Measurements from ENCODE around the gene SH3BP4.

Gene SH3BP4

GRCh38 chr2:234983011-234983726, 31.4 kb downstream of the SH3BP4 start:
- no peak for DNase-seq

- no peak for DNase-seq
These were observed 33.9 kb downstream of the SH3BP4 start for GRCh38 chr2:234985608-234986245.

GRCh38 chr2:234986390-234986789, 34.6 kb downstream of the SH3BP4 start:
- DNase-seq: no peak

- no peak for DNase-seq
These were observed 35.3 kb downstream of the SH3BP4 start for GRCh38 chr2:234986876-234987720.

- DNase-seq: no peak
These were observed 35.9 kb downstream of the SH3BP4 start for GRCh38 chr2:234987754-234988153.

DNA sequence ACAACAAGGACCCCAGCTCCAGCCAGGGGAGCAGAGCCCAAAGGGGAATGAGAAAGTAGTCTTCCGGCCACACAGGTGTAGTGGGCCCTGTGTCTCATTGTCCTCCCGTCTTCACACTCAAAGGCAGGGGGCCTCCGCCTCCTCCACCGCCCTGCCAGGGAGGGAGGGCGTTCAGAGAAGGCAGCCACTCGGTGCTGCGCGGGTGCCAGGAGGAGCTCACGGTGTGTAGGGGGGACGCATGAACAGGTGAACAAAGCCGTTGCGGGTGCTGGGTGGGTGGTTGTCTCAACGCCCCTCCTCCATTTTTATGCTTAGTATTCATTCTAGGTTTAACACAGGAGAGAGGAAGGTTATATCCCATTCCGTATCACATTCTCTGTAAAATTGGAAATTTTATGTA, 36.7 kb downstream of the SH3BP4 start:
- no peak for DNase-seq

GRCh38 chr2:234989183-234989701, 37.4 kb downstream of the SH3BP4 start:
- DNase-seq: no peak

- DNase-seq: no peak
These were observed 38.5 kb downstream of the SH3BP4 start for GRCh38 chr2:234990300-234990699.

DNA sequence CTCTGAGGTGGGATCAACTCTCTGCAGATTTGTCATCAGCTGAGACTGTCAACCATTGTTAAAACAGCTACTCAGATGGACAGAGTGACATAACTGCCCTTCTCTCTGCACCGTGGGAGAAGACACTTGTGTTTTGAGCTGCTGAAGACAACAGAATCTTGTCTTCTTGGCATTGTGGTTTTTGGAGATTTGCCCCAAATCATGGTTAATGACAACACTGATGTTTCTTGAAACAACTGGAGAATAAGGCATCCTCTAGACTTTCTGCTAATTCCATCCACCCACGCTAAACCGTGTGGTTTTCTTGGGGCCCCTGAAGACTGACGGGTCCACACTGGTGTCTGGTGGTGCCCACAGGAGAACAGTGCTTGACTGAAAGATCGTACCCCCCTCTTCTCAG, 39.5 kb downstream of the SH3BP4 start:
- no peak for DNase-seq

DNA sequence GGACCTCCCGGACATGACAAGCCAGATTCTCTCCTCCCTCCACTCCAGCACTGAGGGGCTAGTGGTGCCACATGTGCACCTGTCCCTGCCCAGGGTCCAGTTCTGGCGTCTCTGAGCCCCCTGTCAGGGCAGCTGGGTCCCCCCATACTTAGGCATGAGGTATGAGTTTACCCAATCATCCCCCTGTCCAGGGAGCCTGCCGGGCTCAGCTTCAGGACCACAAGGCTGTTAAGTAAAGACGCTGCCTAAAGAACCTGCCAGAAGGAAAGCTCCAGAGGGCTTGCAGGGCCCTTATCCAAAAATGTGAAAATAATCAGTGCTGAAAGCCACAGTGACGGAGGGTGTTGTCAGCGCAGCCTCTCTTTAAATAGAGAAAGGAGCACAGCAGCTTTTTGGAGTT, 40.0 kb downstream of the SH3BP4 start:
- DNase-seq: no peak

DNA sequence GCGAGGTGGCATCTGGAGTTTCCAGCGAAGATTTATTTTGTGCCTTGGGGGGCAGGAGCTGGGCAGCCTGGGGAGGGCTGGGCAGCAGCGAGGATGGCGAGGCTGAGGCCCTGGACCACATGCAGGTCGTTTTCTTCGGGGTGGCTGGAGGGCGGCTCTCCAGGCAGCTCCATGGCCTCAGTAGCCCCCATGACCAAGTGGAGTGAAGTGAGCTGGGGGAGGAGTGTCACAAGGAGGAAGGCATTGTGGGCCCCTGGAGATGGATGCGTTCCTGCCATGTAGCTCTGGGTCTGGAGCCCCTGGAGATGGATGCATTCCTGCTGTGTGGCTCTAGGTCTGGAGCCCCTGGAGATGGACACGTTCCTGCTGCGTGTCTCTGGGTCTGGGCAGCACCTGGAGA, 40.4 kb downstream of the SH3BP4 start:
- no peak for DNase-seq

GRCh38 chr2:234992624-234993349, 41.0 kb downstream of the SH3BP4 start:
- no peak for DNase-seq

DNA sequence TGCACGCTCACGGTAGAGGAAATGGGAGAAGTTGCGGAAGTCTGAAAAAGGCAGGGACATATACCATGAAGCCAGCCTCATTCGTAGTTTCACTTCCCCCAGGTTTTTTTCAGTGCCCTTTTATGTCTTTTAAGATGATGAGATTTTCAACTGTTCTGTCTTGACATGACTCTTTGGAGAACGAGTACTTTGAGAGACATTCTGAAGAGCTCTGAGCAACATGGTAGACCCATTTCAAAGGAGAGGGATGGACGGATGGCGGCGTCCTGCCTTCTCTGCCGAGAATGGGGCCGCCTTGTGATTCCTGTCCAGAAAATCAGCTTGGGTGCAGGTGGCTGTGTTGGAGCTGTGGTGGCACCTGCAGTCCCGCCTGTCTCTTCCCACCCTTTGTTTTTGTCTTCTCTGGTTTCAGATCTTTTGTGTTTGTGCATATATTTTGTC, 41.7 kb downstream of the SH3BP4 start:
- DNase-seq: no peak

DNA sequence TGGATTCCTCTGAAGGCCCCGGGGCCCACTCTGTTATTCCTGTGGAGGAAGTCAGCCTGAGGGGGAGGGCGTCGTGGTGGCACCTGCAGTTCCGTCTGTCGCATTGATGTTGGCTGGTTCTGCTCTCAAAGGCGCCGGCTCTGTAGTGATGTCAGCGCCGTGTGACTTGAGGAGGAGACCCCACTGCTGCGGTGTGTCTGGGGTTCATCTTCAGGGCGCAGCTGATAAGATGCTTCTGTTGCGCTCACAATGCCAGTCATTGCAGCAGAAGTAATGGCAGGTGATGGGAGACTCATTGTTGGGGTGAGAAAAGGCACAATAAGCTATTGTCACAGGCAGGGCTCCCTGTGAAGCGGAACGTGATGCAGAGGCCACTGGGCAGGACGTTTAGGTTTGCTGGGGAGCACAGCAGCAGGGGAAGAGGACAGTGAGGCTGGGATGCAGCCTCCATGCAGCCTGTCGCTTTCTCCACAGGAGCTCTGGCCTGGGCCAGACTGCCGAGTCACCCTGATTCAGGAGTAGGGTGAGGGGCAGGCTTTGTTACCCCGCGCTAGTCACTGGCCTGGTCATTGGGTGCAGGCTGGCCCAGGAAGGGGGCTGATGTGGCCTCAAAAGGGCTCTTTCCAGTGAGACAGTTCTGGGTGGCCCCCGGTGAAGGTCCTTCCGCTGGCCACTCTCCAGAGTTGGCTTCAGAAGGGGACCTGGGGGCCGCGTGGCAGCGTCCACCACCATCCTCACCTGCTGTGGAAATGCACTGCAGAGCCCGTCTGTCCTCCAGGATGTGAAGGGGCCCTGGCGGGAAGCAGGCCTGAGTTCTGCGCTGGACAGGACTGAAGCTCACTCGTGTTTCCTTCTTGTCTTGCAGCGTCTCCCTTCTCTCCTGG, 42.9 kb downstream of the SH3BP4 start:
- DNase-seq: no peak

DNA sequence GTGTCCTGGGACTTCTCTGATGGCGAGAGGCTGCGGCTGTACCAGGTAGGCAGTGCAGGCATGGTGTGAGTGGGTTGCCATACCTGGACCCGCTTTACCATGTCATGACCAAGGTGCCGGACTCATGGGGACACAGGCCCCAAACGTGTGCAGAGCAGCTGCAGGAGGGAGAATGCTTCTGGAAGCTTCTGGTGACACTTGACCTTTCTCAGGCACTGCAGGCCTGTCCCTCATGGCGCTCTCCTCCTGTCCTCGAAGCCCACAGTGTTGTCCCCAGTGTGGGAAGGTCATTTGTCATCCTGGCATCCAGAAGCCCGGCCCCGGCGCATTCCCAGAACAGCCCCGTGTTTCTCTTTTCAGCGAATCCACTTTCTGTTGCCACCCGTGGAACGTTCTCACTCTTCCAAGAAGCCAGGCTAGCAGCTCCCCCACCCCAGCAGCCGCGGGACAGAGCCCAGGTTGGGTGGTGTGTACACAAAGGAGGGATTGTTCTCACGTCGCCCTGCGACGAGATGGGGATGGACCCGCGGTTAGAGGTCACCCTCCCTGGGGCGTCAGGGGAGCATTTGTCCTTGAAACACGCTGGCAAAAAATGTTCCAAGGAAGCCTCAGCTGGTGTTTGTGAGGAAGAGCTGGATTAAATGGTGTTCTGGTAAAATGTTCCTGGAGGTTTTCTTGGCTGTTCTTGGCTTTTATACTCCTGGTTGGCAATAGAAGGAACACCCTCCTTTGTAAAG, 43.7 kb downstream of the SH3BP4 start:
- DNase-seq: no peak

- DNase-seq: no peak
These were observed 44.5 kb downstream of the SH3BP4 start for GRCh38 chr2:234996069-234996940.

DNA sequence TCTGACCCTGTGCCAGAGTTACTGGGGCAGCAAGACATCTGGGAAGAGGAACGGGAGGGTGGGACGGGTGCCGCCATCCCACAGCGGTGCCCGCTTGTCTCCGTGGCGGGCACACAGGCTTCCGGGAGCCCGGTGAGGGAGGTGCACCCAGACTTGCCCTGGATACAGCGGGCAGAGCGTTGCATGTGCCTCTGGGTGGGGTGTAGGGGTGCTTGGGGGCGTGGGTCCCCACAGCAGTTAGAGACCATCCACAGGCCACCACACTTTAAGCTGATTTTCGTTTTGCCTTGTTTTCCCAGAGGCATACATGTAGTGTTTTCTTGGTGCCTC, 45.1 kb downstream of the SH3BP4 start:
- DNase-seq: no peak

DNA sequence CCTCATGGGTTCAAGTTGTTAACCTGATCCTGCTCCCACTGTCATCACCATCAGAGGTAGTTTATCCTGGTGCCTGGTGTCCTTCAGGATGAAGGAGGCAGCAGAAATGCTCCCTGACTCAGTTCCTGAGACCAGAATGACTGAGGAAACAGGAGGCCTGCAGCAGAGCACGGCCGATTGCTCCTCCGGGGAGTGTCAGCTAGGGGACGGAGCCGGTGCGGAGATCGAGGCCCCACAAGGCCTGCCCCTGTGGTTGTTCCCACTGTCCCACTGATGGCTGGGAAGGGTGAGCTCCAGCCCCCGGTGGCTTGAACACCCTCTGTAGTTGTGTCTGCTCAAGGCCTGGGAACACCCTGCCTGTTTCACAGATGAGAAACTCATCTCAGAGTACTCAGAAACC, 45.6 kb downstream of the SH3BP4 start:
- no peak for DNase-seq

DNA sequence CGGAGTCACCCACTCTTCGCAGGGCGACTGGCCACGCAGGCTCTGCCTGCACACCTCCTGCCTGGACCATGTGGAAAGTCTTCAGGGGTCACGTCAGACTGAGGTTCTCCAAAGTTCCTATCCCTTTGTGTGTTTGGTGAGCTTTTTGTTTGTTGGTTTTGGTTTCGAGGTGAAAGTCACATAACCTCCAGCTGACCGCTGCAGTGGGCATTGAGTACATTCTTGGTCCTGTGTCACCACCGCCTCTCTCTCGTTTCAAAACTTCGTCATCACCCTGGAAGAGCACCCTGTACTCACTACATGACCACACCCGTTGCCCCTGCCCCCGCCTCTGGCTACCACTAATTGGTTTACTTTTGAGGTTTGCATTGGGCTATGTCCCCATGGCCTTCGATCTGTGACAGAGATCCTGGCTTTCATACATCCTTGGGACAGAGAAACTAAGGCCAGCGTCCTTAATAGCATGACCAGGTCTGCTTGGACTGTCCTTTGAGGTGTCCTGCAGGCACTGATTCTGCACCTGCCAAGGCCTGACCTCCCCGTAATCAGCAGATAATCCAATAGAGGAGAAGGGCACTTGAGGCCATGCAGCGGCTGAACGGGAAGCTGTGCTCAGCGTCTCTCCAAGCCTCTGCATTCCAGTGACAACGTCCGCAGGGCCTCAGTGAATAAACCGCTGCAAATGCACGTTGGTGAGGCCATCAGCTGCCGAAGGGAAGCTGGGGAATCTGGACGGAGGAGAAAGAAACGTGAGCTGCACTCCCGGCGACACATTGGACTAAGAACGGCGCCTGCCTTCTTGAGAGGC, 46.8 kb downstream of the SH3BP4 start:
- DNase-seq: no peak
